Urinary bladder (tissue), 4 donors: ENCODE data around the gene LOXHD1. TPM values are rescaled to one million over a fixed set of nuclear protein-coding genes. Genes with fewer than 3 reads are reported as not detected.

Experiments used
- DNase-seq: peaks from one replicate; pipeline ENCODE4 v3.0.0-alpha.2; 2015; ENCODE audit errors: extremely low spot score
- H3K27ac ChIP-seq: one replicate; pipeline ENCODE4 v1.5.1; 2013; ENCODE audit warnings: low read depth, mild to moderate bottlenecking, moderate library complexity
- H3K36me3 ChIP-seq: one replicate; pipeline ENCODE4 v1.6.1; 2013; ENCODE audit warnings: mild to moderate bottlenecking, moderate library complexity; ENCODE audit not compliant: insufficient read depth
- H3K4me1 ChIP-seq: one replicate; pipeline ENCODE4 v1.6.1; 2013; ENCODE audit warnings: mild to moderate bottlenecking, moderate library complexity; ENCODE audit not compliant: insufficient read depth
- H3K4me3 ChIP-seq: one replicate; pipeline ENCODE4 v1.5.1; 2013; ENCODE audit warnings: low read depth, low read length
- WGBS: extraction: QIAGEN DNeasy Blood & Tissue Kit; methylation state at CpG from one replicate; pipeline ENCODE4 v1.1.7; 2013; 5-methylcytosine and 5-hydroxymethylcytosine counted together
- polyA plus RNA-seq: library from polyadenylated mRNA; stranded (reverse); fragments of 200-250 nt; gene quantifications from one replicate; pipeline ENCODE4 v1.2.3, GENCODE V29; 2013
- total RNA-seq: library from RNA; depleted of rRNA; stranded (reverse); fragments of >200 nt; gene quantifications from one replicate; pipeline ENCODE4 v1.2.3, GENCODE V29; 2014
- donor health status: healthy with polysubstance abuse.
- donor health status: healthy.

The LOXHD1 gene
- total RNA-seq (1.2 TPM), polyA plus RNA-seq (0.11 TPM)

GRCh38 chr18:46657115-46657955 lies at the start of gene LOXHD1:
TSS of gene LOXHD1 (minus strand) at chr18:46657220. CDS start at chr18:46657033, 187 bp downstream.
- no peak within 1 kb of the TSS for H3K27ac ChIP-seq
- no peak within 1 kb of the TSS for H3K4me3 ChIP-seq
- H3K36me3 ChIP-seq: no peaks in the 10 kb centered on the region
- no peaks in the 10 kb centered on the region for H3K4me1 ChIP-seq
- DNase-seq: no peak
- 75% methylated on average over 25 of the region's 25 CpGs for WGBS

GRCh38 chr18:46705521-46705920 lies 48.5 kb upstream of the LOXHD1 start:
- no peak for DNase-seq
- H3K27ac ChIP-seq: no peak overlapping the region
- 28% methylated on average over 5 of the region's 5 CpGs for WGBS

GRCh38 chr18:46704816-46705215 lies 47.8 kb upstream of the LOXHD1 start:
- H3K27ac ChIP-seq: no peak overlapping the region
- no peaks in the 10 kb centered on the region for H3K4me1 ChIP-seq
- H3K4me3 ChIP-seq: no peak overlapping the region
- DNase-seq: no peak
- whole genome bisulfite sequencing: 87% methylated on average over 4 of the region's 4 CpGs
- H3K36me3 ChIP-seq: no peaks in the 10 kb centered on the region

More at GRCh38 chr18:46705521-46705920, 48.5 kb upstream of the LOXHD1 start:
- Histone ChIP-seq H3K4me1 (no peaks in the 10 kb centered on the region), H3K36me3 (no peaks in the 10 kb centered on the region), H3K4me3 (no peak overlapping the region)

GRCh38 chr18:46704189-46704588 lies 47.2 kb upstream of the LOXHD1 start:
- Histone ChIP-seq H3K4me1 (no peaks in the 10 kb centered on the region), H3K4me3 (no peak overlapping the region), H3K36me3 (no peaks in the 10 kb centered on the region), H3K27ac (no peak overlapping the region)
- 76% methylated on average over 7 of the region's 7 CpGs for WGBS
- DNase-seq: no peak

GRCh38 chr18:46702471-46702870 lies 45.5 kb upstream of the LOXHD1 start:
- Histone ChIP-seq H3K4me1 (no peaks in the 10 kb centered on the region), H3K36me3 (no peaks in the 10 kb centered on the region), H3K4me3 (no peak overlapping the region), H3K27ac (no peak overlapping the region)
- 82% methylated on average over 6 of the region's 6 CpGs for WGBS
- no peak for DNase-seq

- no peaks in the 10 kb centered on the region for H3K36me3 ChIP-seq
- no peak overlapping the region for H3K4me3 ChIP-seq
- DNase-seq: no peak
- 71% methylated on average over 5 of the region's 5 CpGs for WGBS
- no peaks in the 10 kb centered on the region for H3K4me1 ChIP-seq
- H3K27ac ChIP-seq: no peak overlapping the region
Measured at GRCh38 chr18:46700066-46700824, 43.2 kb upstream of the LOXHD1 start.

- H3K27ac ChIP-seq: no peak overlapping the region
- H3K4me1 ChIP-seq: no peaks in the 10 kb centered on the region
- no peak overlapping the region for H3K4me3 ChIP-seq
- no peaks in the 10 kb centered on the region for H3K36me3 ChIP-seq
- DNase-seq: no peak
Measured at GRCh38 chr18:46696702-46697101, 39.7 kb upstream of the LOXHD1 start.

- no peak for DNase-seq
- Histone ChIP-seq H3K27ac (no peak overlapping the region), H3K4me3 (no peak overlapping the region), H3K36me3 (no peaks in the 10 kb centered on the region), H3K4me1 (no peaks in the 10 kb centered on the region)
- WGBS: 68% methylated on average over 3 of the region's 3 CpGs
Measured at GRCh38 chr18:46696268-46696667, 39.2 kb upstream of the LOXHD1 start.

GRCh38 chr18:46693996-46694395 lies 37.0 kb upstream of the LOXHD1 start:
- Histone ChIP-seq H3K27ac (no peak overlapping the region), H3K4me3 (no peak overlapping the region), H3K36me3 (no peaks in the 10 kb centered on the region), H3K4me1 (no peaks in the 10 kb centered on the region)
- DNase-seq: no peak
- WGBS: 79% methylated on average over 2 of the region's 2 CpGs

GRCh38 chr18:46688853-46689525 lies 32.0 kb upstream of the LOXHD1 start:
- DNase-seq: no peak
- Histone ChIP-seq H3K4me1 (no peaks in the 10 kb centered on the region), H3K27ac (no peak overlapping the region), H3K36me3 (no peaks in the 10 kb centered on the region), H3K4me3 (no peak overlapping the region)
- 77% methylated on average over 12 of the region's 12 CpGs for WGBS

- H3K27ac ChIP-seq: no peak overlapping the region
- WGBS: 89% methylated on average over 9 of the region's 9 CpGs
- H3K36me3 ChIP-seq: no peaks in the 10 kb centered on the region
- DNase-seq: no peak
- no peaks in the 10 kb centered on the region for H3K4me1 ChIP-seq
- no peak overlapping the region for H3K4me3 ChIP-seq
Measured at GRCh38 chr18:46686186-46686585, 29.2 kb upstream of the LOXHD1 start.

GRCh38 chr18:46683252-46683651 lies 26.2 kb upstream of the LOXHD1 start:
- no peak for DNase-seq
- Histone ChIP-seq H3K27ac (no peak overlapping the region), H3K4me1 (no peaks in the 10 kb centered on the region), H3K4me3 (no peak overlapping the region), H3K36me3 (no peaks in the 10 kb centered on the region)
- WGBS: 95% methylated on average over 4 of the region's 4 CpGs

- Histone ChIP-seq H3K36me3 (no peaks in the 10 kb centered on the region), H3K27ac (no peak overlapping the region), H3K4me3 (no peak overlapping the region), H3K4me1 (no peaks in the 10 kb centered on the region)
- no peak for DNase-seq
- WGBS: 74% methylated on average over 12 of the region's 12 CpGs
Measured at GRCh38 chr18:46680784-46681695, 24.0 kb upstream of the LOXHD1 start.
